DOHH2 (cell line): ENCODE results near the gene PRKG2.

Source experiments
- EZH2phosphoT487 ChIP-seq: fragments of 200-600 bp; sonication (generic); IDR thresholded peaks from 2 replicates; pipeline ENCODE4 v1.6.1; 2017; ENCODE audit warnings: borderline replicate concordance, mild to moderate bottlenecking, antibody characterized with exemption, low read length, moderate library complexity, mixed read lengths
- TF ChIP-seq, protein P1 (sequence below): fragments of 200-600 bp; sonication (generic); IDR thresholded peaks from one replicate; pipeline ENCODE4 v1.5.1; 2014; ENCODE audit warnings: antibody characterized with exemption, mild to moderate bottlenecking, low read depth, low read length; ENCODE audit not compliant: poor library complexity, severe bottlenecking

DNA sequence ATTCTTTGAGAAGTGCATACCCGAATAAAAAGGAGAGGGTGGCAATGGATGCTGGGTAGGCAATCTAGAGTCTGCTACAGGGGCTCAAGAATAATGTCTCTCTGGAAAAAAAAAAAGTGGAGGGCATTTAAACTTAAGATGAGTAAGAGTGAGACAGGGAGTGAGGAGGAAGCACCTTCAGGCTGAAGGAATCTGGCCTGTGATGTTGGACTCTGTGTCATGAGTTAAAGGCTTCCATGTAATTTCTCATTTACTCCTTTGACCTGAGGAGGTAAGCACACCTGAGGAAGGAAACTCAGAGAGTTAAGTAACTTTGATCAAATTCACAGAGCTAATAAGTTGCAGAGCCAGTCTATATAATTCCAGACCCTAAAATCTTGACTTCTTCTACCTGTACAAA, 3.2 kb upstream of the PRKG2 start:
- TF ChIP-seq, protein P1, sequence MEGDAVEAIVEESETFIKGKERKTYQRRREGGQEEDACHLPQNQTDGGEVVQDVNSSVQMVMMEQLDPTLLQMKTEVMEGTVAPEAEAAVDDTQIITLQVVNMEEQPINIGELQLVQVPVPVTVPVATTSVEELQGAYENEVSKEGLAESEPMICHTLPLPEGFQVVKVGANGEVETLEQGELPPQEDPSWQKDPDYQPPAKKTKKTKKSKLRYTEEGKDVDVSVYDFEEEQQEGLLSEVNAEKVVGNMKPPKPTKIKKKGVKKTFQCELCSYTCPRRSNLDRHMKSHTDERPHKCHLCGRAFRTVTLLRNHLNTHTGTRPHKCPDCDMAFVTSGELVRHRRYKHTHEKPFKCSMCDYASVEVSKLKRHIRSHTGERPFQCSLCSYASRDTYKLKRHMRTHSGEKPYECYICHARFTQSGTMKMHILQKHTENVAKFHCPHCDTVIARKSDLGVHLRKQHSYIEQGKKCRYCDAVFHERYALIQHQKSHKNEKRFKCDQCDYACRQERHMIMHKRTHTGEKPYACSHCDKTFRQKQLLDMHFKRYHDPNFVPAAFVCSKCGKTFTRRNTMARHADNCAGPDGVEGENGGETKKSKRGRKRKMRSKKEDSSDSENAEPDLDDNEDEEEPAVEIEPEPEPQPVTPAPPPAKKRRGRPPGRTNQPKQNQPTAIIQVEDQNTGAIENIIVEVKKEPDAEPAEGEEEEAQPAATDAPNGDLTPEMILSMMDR, result no peak
- no peak for TF ChIP-seq EZH2phosphoT487
